GM12878 (cell line): ENCODE data around the gene RAI14. TPM values are rescaled to one million over a fixed set of nuclear protein-coding genes. Genes with fewer than 3 reads are reported as not detected.

ENCODE experiments used
- BHLHE40 ChIP-seq, 2 experiments: fragments of 450-650 bp in 1 of 2; IDR thresholded peaks; 2 replicates each; pipeline ENCODE4 v1.6.1; 2011 to 2017; ENCODE audit warnings: low read depth in 2 of 2, borderline replicate concordance in 1 of 2, improper control_type of control experiment in 1 of 2, low read length in 1 of 2, mild to moderate bottlenecking in 1 of 2
- POLR2AphosphoS5 ChIP-seq: IDR thresholded peaks from 2 replicates; pipeline ENCODE4 v1.6.1; 2011; ENCODE audit warnings: mild to moderate bottlenecking, low read length, inconsistent platforms
- RCOR1 ChIP-seq: conservative IDR thresholded peaks from 2 replicates; pipeline ENCODE4 v1.6.1; 2012; ENCODE audit warnings: low read depth, low read length, improper control_type of control experiment
- ZNF384 ChIP-seq: IDR thresholded peaks from 2 replicates; pipeline ENCODE4 v1.6.1; 2012; ENCODE audit warnings: low read depth, mild to moderate bottlenecking, low read length, improper control_type of control experiment, borderline replicate concordance
- ZZZ3 ChIP-seq: IDR thresholded peaks from 2 replicates; pipeline ENCODE4 v1.6.1; 2011; ENCODE audit warnings: low read depth; ENCODE audit not compliant: control insufficient read depth, insufficient read length
- polyA plus RNA-seq, 11 experiments: library from polyadenylated mRNA; depleted of rRNA in 4 of 11; unstranded in 6 of 11; stranded (reverse) in 5 of 11; fragments of >200 nt; fragmentation: Nextera tagmentation in 4 of 11; fragmentation: Illumina TruSeq in 1 of 11; extraction: Ambion mirVana in 4 of 11; extraction: Trizol in 1 of 11; gene quantifications; 1 replicate in 1 of 11; 2 replicates in 10 of 11; pipeline versions ENCODE4 v1.2.1 to v1.2.3, GENCODE V29; 2011 to 2016; ENCODE audit warnings: inconsistent platforms in 2 of 11, missing spikeins in 2 of 11, low read depth in 1 of 11
- total RNA-seq, 4 experiments: library from RNA; depleted of rRNA in 3 of 4; stranded (reverse); fragments of >200 nt in 3 of 4; fragmentation: Illumina TruSeq in 1 of 4; extraction: Trizol in 1 of 4; gene quantifications; 2 replicates each; pipeline versions ENCODE4 v1.2.1 to v1.2.3, GENCODE V29; 2013 to 2021
- TF ChIP-seq, protein P1 (sequence below): IDR thresholded peaks from 2 replicates; pipeline ENCODE4 v1.6.1; 2012; ENCODE audit warnings: mild to moderate bottlenecking, low read depth, low read length
- TF ChIP-seq, protein P2 (sequence below): IDR thresholded peaks from 2 replicates; pipeline ENCODE4 v1.6.1; 2011; ENCODE audit warnings: mild to moderate bottlenecking, low read depth, low read length, moderate library complexity; ENCODE audit not compliant: insufficient replicate concordance
- TF ChIP-seq, protein P3 (sequence below): fragments of 450-650 bp; formaldehyde crosslinking; IDR thresholded peaks from 2 replicates; pipeline ENCODE4 v1.4.0; 2020; ENCODE audit warnings: mild to moderate bottlenecking, moderate library complexity

RAI14 gene
- total and polyA plus RNA-seq, 10 of the 15 experiments (the other 5 are each of a cell fraction or from before 2014, with no cell fraction given) = 0.18 to 4.6 (median 1.9) TPM

DNA sequence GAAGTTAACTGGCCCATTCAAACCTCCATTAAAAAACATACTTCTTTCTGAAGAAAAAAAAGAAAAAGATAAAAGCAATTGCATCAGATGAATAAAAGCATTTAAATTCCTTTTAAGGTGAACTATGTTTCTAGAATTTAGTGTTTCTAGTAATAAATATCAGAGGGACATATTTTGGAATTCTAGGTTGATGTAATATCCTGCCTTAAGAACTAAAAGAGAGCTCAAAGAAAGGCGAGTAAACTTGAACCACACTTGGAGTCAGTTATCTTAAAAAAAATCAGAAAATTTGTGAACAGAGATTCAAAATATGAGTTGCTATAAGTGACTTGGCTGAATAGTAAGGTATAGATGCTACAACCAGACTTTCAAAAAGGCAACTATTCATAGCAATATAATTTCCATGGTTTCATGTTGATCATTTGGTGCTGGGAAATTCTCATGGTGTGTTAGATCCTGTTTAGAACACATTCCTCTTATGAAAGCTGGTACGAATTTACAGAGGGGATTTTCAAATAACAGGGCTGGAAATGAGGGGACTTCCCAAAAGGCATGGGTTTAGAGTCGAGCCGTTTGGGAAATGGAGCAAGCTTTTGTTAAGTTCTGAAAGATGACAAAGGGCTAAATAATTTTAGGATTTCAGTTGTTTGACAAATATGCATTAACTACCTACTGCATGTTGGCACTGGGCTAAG lies 37.6 kb upstream of the RAI14 start (continued):
- TF ChIP-seq, protein P1, sequence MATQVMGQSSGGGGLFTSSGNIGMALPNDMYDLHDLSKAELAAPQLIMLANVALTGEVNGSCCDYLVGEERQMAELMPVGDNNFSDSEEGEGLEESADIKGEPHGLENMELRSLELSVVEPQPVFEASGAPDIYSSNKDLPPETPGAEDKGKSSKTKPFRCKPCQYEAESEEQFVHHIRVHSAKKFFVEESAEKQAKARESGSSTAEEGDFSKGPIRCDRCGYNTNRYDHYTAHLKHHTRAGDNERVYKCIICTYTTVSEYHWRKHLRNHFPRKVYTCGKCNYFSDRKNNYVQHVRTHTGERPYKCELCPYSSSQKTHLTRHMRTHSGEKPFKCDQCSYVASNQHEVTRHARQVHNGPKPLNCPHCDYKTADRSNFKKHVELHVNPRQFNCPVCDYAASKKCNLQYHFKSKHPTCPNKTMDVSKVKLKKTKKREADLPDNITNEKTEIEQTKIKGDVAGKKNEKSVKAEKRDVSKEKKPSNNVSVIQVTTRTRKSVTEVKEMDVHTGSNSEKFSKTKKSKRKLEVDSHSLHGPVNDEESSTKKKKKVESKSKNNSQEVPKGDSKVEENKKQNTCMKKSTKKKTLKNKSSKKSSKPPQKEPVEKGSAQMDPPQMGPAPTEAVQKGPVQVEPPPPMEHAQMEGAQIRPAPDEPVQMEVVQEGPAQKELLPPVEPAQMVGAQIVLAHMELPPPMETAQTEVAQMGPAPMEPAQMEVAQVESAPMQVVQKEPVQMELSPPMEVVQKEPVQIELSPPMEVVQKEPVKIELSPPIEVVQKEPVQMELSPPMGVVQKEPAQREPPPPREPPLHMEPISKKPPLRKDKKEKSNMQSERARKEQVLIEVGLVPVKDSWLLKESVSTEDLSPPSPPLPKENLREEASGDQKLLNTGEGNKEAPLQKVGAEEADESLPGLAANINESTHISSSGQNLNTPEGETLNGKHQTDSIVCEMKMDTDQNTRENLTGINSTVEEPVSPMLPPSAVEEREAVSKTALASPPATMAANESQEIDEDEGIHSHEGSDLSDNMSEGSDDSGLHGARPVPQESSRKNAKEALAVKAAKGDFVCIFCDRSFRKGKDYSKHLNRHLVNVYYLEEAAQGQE = no peak
- TF ChIP-seq BHLHE40 (IDR thresholded peaks at IDR 0.05; ENCODE audit: borderline replicate concordance in 1 of 2, low read depth in 2 of 2, low read length in 1 of 2) = no peak
- TF ChIP-seq, protein P2, sequence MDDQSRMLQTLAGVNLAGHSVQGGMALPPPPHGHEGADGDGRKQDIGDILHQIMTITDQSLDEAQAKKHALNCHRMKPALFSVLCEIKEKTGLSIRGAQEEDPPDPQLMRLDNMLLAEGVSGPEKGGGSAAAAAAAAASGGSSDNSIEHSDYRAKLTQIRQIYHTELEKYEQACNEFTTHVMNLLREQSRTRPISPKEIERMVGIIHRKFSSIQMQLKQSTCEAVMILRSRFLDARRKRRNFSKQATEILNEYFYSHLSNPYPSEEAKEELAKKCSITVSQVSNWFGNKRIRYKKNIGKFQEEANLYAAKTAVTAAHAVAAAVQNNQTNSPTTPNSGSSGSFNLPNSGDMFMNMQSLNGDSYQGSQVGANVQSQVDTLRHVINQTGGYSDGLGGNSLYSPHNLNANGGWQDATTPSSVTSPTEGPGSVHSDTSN = no peak
- TF ChIP-seq RCOR1 = no peak
- no peak for TF ChIP-seq ZZZ3
- TF ChIP-seq, protein P3, sequence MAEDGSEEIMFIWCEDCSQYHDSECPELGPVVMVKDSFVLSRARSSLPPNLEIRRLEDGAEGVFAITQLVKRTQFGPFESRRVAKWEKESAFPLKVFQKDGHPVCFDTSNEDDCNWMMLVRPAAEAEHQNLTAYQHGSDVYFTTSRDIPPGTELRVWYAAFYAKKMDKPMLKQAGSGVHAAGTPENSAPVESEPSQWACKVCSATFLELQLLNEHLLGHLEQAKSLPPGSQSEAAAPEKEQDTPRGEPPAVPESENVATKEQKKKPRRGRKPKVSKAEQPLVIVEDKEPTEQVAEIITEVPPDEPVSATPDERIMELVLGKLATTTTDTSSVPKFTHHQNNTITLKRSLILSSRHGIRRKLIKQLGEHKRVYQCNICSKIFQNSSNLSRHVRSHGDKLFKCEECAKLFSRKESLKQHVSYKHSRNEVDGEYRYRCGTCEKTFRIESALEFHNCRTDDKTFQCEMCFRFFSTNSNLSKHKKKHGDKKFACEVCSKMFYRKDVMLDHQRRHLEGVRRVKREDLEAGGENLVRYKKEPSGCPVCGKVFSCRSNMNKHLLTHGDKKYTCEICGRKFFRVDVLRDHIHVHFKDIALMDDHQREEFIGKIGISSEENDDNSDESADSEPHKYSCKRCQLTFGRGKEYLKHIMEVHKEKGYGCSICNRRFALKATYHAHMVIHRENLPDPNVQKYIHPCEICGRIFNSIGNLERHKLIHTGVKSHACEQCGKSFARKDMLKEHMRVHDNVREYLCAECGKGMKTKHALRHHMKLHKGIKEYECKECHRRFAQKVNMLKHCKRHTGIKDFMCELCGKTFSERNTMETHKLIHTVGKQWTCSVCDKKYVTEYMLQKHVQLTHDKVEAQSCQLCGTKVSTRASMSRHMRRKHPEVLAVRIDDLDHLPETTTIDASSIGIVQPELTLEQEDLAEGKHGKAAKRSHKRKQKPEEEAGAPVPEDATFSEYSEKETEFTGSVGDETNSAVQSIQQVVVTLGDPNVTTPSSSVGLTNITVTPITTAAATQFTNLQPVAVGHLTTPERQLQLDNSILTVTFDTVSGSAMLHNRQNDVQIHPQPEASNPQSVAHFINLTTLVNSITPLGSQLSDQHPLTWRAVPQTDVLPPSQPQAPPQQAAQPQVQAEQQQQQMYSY (CRISPR knock-in tag) = no peak
- no peak for TF ChIP-seq ZNF384
- no peak for TF ChIP-seq POLR2AphosphoS5
